Pons (tissue), 1 donor: ENCODE data around the gene PPM1G.

Source experiments
- DNase-seq: peaks from one replicate; pipeline ENCODE4 v3.0.0-alpha.2; 2016; ENCODE audit warnings: low spot score

PPM1G gene

DNA sequence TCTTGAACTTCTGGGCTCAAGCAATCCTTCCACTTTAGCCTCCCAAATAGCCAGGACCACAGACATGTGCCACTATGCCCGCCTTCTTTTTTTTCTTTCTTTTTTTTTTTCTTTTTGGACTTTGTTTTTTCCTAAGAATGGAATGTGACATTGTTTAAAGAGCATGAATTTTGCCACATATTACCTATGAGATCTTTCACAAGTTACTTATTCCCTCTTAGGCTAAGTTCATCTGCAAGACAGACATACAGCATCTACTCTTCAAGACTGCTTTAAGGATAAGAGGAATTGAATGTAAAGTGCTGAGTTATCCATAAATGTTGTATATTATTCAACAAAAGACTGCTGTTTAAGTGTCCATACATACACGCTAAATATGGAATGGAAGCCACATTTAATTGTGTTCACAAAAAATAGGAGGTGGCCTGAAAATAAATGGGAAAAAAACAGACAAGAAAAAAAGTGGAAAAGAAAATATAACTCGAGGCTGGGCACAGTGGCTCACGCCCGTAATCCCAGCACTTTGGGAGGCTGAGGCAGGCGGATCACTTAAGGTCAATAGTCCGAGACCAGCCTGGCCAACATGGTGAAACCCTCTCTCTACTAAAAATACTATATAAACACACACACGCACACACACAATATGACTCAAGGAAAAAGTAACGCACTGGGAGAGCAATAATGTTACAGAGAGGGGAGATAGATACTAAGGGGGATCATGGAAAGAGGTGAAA lies 3.2 kb upstream of the PPM1G start:
- no peak for DNase-seq

DNA sequence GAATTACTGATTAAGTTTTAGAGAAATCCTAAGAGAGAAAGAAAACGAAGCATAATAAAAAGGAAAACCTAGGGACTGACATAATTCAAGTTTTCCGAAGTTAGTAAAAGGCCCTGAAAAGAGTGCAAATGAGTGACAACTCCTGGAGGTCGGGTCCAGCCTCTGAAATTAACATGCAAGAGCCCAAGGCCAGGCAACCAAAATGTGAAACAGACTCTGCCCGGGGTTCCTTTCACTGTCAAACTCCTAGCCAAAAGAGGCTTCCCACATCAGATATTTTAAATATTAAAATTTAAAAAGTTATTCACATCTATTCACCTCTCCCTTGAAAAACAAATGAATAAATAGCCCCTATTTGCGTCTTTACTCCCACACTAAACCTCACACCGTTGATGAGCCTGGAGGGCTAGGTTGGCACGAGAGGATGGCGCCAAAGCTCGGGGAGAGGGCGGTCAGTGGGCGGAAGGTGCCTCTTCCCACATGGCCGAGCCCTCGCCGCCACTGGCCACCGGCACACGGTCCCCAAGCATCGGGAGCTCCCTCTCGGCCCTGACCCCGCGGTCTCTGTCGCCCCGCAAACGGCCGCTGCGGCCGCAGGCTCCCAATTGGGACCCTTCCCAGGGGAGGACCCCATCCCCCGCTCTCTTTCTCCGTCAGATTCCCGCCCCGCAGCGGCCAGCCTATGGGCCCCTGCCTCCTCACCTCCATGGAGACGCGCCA lies 630 bp downstream of the PPM1G start:
- no peak for DNase-seq

DNA sequence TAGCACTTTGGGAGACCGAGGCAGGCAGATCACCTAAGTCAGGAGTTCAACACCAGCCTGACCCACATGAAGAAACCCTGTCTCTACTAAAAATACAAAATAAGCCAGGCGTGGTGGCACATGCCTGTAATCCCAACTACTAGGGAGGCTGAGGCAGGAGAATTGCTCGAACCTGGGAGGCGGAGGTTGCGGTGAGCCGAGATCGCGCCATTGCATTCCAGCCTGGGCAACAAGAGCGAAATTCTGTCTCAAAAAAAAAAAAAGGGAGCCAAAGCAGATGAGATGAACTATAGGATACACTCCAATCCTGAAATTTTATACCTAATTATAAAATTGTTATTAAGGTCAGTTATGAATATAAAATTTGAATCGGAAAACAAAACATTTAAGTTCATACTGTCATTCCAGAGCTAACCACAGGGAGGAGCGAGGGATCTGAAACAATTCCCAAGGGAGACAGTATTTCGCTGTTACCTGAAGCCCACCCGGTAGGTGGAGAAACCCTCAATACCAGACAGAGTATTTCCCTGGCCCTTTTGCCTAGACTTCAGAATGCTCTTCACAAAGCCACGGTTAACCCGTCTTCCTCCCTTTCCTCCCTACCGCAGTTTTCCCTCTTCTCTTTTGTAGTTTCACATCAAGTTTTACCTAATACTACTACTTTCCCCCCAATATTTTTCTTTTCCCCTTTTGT lies 1.4 kb downstream of the PPM1G start:
- peak; percentile 20 for DNase-seq

DNA sequence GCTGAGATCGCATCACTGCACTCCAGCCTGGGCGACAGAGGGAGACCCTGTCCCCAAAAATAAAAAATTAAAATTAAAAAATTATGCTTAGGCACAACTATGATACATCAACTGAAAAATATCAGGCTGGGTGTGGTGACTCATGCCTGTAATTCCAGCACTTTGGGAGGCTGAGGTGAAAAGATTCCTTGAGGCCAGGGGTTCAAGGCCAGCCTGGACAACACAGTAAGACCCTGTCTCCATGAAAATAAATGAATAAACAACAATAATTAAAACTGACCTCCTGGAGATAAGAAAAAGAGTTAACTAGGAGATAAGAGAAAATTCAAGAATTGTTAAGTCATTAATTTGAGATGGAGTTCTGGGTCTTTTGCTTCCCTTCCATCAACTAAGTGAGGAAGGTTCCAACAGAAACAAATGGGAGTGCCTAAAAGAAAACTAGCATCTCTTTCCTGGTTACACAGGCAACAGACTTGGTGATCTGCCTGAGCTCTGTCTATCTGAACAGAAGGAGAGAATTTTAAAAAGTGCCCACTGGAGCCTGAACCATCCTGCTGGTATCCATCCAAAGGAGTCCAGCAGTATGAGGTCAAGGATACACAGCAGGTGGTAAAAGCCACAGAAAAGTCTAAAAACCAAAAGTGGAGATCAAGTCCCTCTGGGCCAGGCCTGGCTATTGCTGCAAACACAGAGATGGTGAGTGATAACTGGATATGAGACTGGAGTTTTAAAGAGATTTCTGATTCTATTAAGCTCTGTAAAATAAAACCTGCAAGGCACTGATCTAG lies 8.8 kb downstream of the PPM1G start:
- no peak for DNase-seq

DNA sequence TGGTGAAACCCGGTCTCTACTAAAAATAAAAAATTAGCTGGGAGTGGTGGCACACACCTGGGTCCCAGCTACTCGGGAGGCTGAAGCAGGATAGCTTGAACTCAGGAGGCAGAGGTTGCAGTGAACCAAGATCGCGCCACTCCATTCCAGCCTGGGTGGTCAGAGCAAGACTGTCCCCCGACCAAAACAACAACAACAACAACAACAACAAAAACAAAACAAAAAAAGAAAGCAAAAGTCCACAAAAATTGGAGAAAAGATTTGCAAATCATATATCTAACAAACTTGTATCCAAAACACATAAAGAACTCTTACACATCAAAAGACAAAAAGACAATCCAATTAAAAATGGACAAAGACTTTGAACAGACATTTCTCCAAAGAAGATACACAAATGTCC lies 10.4 kb downstream of the PPM1G start:
- DNase-seq, result no peak

DNA sequence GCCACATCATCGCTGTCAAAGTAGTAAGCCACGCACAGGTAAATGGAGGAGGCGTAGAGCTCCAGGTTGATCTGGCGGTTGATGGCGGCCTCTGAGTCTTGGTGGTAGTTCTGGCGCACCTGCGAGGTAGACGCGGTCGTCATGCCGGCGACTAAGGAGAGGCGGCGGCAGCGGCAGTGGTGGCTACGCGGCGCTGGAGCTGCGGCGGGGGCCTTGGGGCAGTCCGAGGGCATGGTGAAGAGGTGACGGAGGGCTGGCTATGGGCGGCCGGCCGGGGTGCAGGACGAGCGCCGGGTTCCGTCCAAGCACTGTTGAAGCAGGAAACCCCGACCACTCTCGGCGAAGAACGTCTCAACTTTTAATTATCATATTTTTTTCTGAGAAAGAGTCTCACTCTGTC lies 16.2 kb downstream of the PPM1G start:
- DNase-seq, result no peak

DNA sequence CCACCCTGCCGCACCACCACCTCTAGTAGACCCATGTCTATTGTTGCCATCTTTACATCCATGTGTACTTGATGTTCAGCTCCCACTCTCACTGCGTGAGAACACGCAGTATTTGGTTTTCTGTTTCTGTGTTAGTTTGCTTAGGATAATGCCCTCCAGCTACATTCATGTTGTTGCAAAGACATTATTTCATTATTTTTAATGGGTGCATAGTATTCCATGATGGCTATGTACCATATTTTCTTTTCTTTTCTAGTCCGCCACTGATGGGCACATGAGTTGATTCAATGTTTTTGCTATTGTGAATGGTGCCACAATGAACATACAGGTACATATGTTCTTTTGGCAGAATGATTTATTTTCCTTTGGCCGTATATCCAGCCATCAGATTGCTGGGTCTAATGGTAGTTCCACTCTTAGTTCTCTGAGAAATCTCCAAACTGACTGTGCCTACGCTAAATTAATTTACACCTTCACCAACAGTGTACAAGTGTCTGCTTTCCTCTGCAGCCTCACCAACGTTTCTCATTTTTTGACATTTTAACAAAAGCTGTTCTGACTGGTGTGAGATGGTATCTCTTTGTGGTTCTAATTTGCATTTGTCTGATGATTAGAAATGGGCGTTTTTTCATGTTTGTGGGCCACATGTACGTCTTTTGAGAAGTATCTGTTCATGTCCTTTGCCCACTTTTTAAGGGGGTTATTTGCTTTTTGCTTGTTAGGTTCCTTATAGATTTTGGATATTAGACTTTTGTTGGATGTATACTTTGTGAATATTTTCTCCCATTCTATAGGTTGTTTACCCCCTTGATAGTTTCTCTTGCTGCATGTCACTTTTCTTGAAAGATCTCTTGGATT lies 18.3 kb downstream of the PPM1G start:
- no peak for DNase-seq

DNA sequence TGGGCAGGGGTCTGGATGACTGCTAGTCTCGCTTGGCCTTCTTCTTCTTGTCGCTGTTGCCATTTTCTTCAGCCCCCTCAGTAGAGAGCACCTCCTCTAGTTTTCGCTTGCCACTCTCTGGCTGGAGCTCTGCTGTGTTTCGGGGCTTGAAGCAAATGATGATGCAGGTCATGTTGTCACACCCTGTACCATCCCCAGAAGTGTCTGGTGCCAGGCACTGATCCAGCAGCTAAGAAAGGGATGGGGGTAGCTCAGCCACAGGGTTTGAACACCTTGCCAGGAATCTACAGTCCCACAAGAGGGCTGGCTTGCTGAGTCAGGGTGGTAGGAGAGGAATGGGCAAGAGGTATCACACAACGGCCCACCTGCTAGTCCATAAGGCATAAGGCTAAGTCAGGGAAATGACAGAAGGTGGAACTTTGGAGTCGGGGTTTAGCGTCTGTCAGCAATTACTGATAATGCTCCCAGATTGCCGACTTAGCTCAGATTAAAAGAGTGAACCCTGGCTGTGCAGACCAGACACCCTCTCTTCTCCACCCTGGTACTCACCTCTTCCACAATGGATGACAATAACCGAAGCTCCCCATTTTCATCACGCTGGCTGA lies 27.7 kb downstream of the PPM1G start:
- DNase-seq, result no peak

DNA sequence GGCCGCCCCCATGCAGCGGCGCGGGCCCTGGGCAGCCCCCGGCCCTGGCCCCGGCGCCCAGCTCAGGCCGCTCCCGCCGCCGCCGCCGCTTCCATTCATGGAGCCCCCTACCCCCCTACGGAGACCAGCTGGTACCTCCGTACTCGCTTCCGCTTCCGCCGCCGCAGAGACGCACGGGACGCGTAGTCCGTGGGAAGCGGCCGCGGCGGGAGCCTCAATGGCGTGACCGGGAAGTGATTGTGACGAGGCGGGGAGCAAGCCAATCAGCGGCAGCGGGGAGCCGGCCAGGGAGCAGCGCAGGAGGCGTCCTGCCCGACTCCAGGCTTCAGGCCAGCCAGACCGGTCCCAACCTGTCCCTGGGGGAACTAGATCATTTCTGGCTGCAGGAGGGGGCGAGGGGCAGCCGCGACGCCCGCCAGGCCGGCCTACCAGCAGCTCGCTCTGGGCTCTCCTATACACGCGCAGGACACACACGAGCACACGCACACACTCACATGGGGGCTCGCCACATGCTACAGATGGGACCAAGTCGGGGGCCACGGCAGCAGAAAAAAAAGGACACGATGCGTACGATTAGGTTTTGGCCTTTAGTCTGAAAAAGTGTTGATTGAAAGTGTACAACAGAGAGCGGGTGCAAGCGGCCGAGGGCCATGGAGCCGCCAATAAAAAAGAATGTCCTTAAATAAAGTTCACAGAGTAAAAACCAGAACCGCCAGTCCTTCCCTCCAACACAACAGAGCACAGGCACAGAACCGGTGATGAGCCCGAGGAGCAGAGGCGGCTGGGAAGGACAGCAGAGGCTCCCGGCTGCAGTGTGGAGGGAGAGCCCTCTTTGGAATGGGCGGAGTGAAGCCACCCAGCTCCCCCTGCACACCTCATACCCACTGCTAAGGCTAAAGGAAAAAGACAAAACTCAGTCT lies 28.5 kb downstream of the PPM1G start, which contains the start of gene ZNF513:
Gene ZNF513 (minus strand): TSS at position 109 of the 920 bp plus-strand sequence. CDS start 208 bp downstream, outside the sequence.
- peak; percentile 96 for DNase-seq

DNA sequence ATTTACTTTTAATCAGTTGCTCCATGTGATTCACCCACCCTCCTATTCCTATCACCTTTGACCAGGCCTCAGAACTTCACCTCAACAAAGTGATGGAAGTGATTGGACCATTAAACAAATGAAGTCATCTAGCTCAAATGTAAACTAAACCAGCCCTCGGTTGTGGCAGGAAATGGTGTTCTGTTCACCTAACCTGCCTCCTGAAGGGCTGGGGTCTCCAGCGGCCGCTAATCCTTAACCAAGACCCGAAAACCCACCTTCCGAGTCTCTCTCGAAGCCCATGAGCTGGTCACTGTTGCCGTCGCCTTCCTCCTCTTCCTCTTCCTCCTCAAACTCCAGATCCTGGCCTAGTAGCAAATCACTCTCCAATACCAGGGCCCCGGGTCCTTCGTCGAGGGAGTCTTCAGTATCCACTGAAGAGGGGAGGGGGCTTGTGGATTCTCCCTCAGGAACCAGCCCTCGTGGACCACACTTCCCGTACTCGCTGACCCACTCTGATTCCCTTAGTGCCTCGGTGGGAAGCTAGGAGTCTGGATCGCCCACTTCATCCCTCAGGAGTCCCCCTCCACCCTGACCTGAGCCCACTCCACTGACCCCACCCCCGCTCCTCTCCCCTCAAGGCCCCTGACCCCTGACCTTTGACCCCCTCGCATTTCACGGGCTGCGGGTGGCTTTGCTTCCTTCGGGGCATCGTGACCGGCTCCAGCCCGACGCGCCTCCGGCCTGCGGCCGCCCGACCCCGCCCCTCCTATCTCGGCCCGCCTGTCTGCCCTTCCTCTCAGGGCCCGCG lies 29.4 kb downstream of the PPM1G start:
- peak; percentile 73 for DNase-seq

DNA sequence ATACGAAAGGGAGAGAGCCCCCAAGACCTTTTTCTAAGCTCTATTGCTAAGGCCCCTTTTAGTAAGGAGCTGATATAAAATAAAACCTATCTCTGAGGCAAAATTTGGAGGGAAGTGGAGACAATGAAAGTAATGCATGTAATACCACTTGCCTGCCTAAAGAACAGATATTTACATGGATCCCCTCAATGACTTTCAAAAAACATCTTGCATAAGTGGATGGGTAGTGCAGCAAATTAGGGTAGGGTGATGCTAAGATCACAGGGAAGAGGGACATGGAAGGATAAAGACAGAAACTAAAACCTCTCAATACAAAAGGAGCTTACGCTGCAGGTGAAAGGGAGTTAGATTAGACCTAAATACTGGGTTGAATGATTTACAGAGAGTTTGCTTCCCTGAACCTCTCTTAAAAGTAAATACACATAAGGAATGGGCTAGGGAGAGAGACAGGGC lies 30.0 kb downstream of the PPM1G start:
- no peak for DNase-seq

DNA sequence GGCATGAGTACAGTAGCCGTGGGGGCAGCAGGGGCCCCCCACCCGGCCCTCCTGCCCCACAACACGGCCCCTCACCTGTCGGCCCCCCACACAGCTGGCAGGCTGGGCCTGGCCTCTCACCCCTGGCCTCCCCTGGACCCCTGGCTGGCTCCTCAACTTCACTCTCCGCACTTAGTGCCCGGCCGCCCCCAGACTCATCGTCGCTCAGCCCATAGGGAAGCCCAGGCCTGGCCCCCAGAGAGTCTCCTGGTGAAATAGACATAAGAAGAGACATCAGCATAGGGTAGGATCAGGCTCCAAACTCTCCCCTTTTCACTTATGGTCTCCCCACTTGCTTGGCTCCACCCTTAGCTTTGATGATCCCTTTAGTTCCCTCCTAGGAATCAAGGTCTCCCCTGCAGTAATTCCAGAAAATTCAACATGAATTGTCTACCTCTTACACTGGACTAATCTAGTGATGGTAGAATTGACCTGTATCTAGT lies 30.5 kb downstream of the PPM1G start:
- no peak for DNase-seq

DNA sequence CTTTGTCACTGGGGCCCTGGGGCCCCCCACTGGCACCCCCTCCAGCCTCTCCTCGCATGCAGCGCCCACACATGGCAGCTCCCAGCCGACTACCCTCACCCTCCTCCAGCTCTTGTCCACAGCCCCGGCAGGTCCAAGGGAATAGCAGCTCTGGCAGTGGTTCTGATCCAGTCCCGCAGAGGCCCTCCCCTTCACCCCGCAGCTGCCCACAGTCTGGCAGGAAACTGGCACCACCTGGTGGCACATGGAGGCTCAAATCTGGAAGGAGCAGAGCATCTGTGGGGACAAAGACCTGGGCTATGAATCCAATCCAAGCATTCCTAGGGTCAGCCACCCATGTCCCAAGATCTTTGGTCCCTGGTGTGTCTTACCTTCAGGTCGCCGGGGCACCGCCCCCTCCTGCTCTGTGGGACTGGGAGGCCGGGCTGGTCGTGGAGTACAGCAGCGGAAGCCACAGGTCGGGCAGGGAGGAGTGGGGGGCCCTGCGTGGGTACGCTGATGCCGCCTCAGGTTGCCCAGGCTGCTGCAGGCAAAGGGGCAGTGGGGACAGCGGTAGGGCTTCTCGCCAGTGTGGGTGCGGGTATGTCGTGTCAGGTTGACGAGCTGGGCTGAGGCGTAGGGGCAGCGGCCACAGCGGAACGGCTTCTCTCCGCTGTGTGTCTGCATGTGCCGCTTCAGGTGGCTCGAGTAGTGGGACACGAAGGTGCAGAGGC lies 31.1 kb downstream of the PPM1G start:
- no peak for DNase-seq

DNA sequence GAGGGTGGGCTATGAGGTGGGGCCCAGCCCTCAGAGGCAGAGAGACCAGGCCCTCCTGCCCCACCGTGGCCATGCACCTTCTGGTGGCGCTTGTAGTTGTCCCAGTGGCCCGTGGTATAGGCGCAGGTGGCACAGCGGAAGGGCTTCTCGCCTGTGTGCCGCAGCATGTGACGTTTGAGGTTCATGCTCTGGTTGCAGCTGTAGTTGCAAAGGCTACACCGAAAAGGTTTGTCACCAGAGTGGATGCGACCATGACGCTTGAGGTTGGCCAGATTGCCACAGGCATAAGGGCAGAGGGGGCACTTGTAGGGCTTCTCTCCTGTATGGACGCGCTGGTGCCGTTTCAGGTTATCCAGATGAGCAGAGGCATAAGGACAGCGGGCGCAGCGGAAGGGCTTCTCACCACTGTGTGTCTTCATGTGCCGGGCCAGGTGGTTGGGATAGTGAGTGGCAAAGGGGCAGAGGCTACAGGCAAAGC lies 31.7 kb downstream of the PPM1G start:
- no peak for DNase-seq

DNA sequence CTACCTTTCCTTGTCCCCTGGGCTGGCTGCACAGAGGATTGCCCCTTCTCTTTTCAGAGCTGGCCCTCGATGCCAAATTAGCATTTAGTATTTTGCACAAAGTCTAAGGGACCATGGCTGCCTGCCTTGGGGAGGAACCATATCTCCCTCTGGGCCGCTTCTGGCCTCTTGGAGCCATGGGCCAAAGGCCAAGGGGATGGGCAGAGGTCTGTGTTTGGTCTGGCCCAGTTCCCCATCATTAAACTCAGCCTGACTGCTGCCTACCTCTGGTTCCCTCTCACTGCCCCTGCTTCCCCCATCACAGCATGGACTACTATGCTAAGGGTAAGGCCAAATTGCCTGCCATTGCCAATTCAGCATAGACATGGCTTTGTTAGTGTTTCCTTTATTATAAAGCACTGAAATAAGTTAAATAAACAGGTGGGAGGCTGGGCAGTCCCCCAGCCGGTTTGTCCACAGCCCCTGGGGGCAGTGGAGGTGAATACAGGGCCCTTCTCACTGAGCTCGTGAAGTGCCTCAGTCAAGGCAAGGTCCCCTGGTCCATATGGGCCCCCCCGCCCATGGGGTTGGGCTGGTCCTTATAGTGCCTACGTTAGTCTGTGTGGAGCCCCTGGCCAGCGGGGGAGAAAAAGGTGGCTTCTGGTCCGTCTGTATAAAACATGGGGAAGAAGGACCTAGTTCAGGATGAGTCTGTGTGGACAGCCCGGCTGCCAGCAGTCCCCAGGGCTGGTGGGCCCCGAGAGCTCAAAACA lies 32.3 kb downstream of the PPM1G start:
- no peak for DNase-seq

DNA sequence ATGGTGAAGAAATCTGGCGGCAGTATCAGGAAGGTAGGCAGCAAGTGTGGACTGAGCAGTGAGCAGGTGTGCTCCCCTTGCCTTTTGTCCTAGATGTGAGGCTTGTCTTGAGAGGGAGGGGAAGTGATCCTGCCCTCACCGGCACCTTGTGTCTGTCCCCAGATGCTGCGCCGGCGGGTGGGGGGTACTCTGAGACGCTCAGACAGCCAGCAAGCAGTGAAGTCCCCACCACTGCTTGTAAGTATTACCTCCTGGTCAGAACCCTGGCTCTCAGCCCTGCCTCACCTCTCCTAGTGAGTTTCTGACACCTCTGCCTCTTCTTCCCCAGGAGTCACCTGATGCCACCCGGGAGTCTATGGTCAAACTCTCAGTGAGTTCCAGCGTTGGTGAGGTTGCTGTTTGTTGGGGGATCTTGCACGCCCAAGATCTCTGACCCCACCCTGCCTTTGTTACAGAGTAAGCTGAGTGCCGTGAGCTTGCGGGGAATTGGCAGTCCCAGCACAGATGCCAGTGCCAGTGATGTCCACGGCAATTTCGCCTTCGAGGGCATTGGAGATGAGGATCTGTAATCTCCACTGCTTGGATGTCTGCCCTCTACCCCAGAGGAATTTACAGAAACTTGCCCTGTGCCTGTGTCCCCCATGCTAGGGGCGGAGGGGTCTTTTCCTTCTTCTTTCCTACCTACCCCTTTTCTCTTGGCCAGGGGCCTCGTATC lies 33.1 kb downstream of the PPM1G start:
- no peak for DNase-seq
